AG09309 (cell line): ENCODE results near the gene UROC1.

ENCODE experiments used
- DNase-seq: peaks from one replicate; pipeline ENCODE4 v3.0.0-alpha.2; 2010; ENCODE audit warnings: low read depth
- H3K4me3 ChIP-seq: 2 replicates; pipeline ENCODE4 v1.5.1; 2011; ENCODE audit warnings: mild to moderate bottlenecking, low read depth, low read length, moderate library complexity; ENCODE audit not compliant: control insufficient read depth
- TF ChIP-seq, protein P1 (sequence below): IDR thresholded peaks from 2 replicates; pipeline ENCODE4 v1.5.1; 2011; ENCODE audit warnings: mild to moderate bottlenecking, low read depth, low read length, inconsistent platforms; ENCODE audit not compliant: insufficient read depth, control insufficient read depth; ENCODE audit errors: missing control alignments

UROC1 gene

DNA sequence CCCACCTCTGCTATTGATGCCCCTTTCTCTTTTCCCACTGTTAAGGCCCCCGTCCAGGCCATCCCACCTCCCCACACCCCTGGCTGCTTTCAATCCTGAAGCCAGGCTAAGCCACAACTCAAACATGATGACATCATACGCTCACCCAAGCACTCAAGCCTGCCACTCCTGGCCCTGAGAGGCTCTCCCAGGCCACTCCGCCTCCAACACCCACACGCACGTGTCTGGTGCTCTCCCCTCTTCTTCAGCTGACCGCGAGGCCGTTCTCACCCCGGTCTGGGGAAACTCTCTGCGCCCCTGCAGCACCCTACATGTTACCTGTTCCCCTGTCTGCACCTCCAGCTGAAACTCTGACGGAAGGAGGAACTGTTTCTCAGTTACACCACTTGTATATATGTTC is 48.1 kb downstream of the UROC1 start:
- TF ChIP-seq, protein P1, sequence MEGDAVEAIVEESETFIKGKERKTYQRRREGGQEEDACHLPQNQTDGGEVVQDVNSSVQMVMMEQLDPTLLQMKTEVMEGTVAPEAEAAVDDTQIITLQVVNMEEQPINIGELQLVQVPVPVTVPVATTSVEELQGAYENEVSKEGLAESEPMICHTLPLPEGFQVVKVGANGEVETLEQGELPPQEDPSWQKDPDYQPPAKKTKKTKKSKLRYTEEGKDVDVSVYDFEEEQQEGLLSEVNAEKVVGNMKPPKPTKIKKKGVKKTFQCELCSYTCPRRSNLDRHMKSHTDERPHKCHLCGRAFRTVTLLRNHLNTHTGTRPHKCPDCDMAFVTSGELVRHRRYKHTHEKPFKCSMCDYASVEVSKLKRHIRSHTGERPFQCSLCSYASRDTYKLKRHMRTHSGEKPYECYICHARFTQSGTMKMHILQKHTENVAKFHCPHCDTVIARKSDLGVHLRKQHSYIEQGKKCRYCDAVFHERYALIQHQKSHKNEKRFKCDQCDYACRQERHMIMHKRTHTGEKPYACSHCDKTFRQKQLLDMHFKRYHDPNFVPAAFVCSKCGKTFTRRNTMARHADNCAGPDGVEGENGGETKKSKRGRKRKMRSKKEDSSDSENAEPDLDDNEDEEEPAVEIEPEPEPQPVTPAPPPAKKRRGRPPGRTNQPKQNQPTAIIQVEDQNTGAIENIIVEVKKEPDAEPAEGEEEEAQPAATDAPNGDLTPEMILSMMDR, result no peak
- DNase-seq, result no peak
- no peak overlapping the region for H3K4me3 ChIP-seq

DNA sequence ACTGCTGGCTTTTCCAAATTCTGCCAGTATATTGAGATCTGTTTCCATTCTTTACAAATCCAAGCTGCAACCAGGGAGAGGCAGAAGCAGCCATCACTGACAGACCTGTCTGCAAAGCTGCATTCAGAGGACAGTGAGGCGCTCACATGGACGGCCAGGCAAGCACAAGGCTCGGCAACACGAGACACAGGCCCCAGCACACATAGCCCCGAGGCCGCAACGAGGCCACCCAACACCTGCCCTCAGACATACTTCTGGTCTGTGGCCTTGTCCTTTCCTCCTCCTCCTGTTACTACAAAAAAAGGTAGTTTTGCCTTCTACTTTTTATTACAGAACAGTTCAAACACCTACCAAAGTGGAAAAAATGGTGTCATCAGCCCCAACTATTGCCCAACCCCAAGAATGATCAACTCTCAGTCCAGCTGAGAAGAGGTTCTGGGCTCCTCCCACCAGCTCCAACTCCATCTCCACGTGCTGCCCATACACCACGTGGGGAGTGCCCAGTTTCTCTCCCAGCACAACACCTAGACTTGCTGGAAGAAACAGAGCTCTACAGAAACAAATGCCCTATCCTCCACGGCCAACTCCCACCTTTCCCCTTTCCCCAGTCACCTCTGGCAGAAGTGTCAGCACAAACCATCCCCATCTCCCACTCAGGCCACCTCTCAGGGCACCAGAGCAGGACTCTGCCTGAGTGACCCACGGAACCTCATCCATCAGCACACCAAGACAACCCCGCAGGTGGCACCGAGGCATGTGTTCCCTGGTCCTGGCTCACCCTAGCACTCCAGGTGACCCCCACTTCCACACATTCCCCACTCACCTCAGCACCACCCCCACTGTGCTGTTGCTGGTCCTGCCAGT is 49.3 kb downstream of the UROC1 start:
- TF ChIP-seq, protein P1, result no peak
- DNase-seq, result no peak
- no peak overlapping the region for H3K4me3 ChIP-seq

DNA sequence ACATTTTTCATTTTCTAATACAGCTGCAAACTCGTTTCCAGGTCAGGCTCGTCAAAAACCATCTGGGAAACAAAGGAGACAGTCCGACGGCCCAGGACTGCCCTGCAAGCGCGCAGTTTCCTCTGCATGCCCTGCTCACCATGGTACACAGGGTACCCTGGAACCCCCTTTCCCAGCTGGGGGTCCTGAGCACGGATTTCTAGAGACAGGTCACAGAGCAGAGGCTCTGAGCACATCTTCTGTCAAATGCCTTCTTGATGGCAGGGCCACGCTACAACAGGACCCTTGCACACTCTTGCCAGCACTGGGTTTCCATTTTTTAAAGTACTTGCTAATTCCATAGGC is 50.0 kb downstream of the UROC1 start:
- DNase-seq, result no peak
- TF ChIP-seq, protein P1, result no peak

DNA sequence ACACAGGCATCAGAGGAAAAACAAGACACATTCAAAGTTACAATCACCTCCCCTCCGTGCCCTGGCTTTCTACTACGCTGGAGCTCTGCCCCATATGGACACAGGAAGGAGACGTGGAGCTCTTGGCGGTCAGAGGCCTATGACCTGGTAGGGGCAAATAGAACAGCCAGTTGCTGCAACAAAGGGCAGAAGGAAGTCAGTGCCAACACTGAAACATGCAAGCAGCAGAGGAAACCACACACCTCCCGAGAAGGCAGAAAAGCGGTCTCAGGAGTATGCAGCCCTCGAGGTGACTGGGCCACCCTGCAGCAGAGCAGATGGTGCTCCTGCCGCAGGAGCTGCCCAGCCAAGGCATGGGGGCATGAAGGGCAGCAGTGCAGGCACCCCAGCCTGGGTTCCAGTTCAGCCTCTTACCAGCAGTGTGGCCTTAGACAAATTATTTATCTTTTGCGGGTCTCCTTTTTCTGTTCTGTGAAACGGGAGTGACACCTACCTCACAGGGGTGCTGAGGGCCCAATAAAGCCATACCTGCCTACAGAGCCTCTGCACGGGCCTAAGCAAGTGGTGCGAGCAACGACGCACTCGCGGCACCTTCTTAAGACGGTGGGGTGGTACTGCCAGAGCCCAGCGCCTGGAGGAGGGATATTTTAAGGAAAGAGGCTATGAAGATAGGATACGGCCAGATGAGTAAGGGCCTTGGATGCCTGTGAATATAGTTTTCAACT is 50.5 kb downstream of the UROC1 start:
- H3K4me3 ChIP-seq, result no peak overlapping the region
- DNase-seq, result no peak
- TF ChIP-seq, protein P1, result no peak

More for the DNA sequence above, 50.0 kb downstream of the UROC1 start:
- no peak overlapping the region for H3K4me3 ChIP-seq

DNA sequence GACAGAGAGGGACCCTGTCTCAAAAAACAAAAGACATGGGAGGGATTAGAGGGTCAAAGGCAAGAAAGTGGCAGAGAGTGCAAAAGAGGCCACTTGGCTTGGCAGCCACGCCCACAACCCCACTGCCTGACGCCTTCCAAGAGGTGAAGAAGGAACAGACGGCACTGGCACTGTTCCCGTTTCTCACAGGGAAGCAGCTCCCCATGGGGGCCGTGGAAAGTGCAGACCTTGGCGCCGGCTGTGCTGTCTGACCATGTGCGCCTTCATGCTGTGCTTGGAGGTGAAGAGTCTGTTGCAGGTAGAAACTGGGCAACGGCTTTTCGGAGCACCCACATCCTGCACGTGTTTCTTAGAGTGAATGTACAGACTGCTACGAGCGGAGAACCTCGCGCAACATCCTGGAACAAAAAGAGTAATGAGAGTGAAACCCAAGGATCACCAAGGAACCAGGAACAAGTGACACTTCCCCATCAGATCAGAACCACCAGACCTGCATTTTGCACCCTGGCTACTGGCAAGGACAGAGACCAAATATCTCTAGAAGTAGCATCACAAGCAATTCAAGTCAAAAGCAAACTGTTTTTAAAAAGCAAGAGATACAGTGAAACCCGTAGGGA is 51.5 kb downstream of the UROC1 start:
- no peak overlapping the region for H3K4me3 ChIP-seq
- TF ChIP-seq, protein P1, result no peak
- no peak for DNase-seq

DNA sequence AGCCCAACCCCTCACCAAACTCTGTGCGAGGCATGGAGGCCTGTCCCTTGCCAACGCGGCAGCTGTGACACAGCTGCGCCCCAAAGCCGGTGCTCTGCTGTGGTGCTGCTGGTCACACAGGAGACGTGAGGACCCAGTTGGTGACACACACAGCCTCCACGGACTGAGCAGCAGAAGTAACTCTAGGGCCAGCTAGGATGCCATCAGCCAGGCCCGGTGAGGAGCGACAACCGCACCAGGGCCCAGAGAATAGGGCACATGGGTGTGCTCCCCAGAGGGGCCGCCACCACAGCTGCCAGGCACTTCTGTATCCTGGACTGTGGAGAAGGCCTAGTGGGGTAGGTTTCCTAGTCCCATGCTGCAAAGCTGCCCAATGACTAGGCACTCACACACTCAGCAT is 52.6 kb downstream of the UROC1 start:
- TF ChIP-seq, protein P1, result no peak
- no peak for DNase-seq
- H3K4me3 ChIP-seq, result no peak overlapping the region
